Frontal cortex (tissue), 4 donors: Measurements from ENCODE around the gene CLIC1. TPM values are rescaled to one million over a fixed set of nuclear protein-coding genes. Genes with fewer than 3 reads are reported as not detected.
A peak's percentile ranks its signal among the peaks of the same experiment; 100 is the strongest.

Experiments used
- DNase-seq, 2 donors: peaks; one replicate each; pipeline ENCODE4 v3.0.0; 2012; ENCODE audit warnings: low spot score in 2 of 2
- FAIRE-seq: peaks from 2 replicates; lab custom pipeline; 2012; peaks lifted over from hg19 to GRCh38; lab: Jason Lieb, UNC
- total RNA-seq: library from RNA; depleted of rRNA; stranded (reverse); fragments of >200 nt; gene quantifications from one replicate; pipeline ENCODE4 v1.2.3, GENCODE V29; 2014
- donor health status: control.
- donor health status: control.
- donor health status: control.

The CLIC1 gene
- total RNA-seq, 1 donor from 2014 or later = 26.1 TPM

DNA sequence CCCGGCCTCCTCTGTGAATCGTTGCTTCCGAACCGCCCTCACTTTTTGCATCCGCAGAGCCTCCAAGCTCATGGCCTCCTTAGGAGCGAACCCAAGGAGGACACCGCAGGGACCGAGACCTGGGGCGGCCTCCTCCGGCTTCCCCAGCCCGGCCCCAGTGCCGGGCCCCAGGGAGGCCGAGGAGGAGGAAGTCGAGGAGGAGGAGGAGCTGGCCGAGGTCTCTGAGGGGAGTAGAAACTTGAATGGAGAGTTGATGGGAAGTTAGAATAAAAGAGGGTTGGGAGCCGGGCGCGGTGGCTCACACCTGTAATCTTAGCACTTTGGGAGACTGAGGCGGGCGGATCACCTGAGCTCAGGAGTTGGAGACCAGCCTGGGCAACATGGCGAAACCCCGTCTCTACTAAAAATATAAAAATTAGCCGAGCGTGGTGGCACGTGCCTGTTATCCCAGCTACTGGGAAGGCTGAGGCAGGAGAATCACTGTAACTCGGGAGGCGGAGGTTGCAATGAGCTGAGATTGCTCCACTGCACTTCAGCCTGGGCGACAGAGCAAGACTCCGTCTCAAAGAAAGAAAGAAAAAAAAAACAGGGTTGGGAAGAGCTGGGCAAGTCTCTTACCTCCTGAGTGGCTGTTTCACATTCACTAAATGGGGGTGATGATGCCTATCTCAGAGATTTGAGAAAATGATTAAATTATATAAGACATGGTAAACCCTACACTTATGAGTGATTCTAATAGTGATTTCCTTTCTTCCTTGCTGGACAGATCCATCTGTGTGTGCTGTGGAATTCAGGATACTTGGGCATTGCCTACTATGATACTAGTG is 4.3 kb upstream of the CLIC1 start:
- no peak for FAIRE-seq
- no peak for DNase-seq

- DNase-seq = peak; percentile 98 to 99
- FAIRE-seq = no peak
Observed at GRCh38 chr6:31739639-31740396, 3.5 kb upstream of the CLIC1 start, which contains the start of gene MSH5. Gene MSH5, plus strand, starts transcription at chr6:31740005. Its CDS starts 462 bp downstream, at chr6:31740467.

DNA sequence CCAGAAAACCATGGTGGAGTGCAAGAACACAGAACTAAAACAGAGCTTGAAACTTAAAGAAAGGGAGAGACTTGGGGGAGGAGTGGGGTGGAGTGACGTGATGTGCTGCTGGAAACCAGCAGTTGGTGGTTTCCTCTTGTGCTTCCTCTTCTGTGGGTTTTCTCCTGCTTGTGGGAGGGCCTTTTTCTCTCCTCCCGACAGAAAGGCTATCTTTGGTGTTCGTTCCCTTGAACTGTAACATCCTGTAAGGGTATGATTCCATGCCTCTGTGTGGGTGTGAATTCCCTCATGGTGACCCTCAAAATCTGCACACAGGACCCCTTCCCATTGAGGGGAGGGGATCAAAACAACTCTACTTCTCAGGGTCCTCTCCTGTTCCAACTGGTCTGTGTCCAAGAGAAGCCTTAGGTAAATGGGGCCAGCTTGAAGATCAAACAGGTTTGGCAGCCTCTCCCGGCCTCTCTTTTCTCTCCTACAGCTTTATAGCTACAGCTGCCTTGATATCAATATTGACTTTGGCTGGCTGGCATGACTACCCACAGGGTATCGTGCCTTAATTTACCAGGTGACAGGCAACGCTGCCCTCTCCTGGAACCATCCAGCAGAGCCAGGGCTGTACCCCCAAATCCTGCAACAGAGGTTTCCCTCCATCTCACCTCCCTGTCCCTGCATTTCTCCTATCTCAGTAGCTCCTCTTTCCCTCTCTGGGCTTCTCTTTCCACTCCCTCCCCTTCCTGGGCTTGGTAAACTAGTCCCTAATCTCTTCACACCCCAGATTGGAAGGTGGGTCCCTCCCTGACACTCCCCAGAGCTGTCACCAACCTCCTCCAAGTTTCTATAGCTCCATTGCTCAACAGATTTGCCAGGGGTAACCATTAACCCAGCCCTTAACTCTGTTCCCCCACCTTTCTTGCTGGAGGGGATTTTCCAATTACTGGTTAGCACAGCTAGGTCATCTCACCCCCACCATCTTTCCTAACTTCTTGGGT is 2.0 kb upstream of the CLIC1 start:
- FAIRE-seq (no peak), DNase-seq (no peak)

- no peak for FAIRE-seq
- no peak for DNase-seq
Observed at GRCh38 chr6:31737315-31737990, 1.1 kb upstream of the CLIC1 start.

GRCh38 chr6:31736768-31737314 is 511 bp upstream of the CLIC1 start:
- FAIRE-seq (no peak), DNase-seq (no peak)

DNA sequence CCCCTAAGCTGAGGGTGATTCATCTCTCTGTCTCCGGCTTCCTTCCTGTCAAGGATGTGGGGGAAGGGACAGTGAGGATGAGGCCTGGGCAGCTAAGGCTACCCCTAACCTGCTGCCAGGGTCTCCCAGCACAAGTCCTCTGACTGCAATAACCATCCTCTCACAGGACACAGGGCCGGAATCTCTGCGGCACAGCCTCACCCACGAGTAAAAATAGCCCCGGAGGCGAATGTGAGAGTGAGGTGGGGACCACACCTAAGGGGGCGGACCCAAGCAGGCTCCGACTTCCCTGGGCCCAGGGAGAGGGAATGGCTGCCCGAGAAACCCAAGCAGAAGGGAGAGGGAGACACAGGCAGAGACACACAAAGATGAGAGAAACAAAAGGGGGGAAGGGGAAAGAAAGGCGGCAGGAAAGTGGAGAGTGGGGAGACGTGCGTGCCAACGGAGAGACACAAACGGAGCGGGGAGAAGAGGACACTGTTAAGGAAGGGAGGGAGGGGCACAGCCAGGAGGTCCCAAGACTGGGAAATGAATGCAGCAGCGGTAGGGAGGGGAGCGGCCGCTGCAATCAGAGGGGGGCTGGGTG is 1.4 kb downstream of the CLIC1 start:
- no peak for DNase-seq
- no peak for FAIRE-seq

GRCh38 chr6:31734247-31734820 is 2.0 kb downstream of the CLIC1 start:
- no peak for FAIRE-seq
- peak in 1 of 2 donors; percentile 61 for DNase-seq

DNA sequence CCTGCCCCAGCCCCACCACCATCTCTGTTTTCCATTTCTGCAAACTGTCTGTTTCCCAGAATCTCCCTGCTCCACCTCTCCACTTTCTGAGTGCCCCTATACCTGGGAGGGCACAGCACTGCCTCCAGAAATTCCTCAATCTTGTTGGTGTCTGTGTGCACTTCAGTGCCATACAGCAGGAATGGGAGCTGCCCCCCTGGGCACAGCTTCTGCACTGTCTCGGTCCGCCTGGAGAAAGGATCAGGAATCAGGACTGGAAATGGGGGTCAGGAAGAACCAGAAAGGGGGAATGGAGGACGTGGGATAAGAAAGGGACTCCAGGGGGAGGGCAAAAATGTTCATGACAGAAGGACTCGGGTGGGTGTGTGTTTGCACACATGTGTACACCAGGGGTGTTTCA is 2.6 kb downstream of the CLIC1 start:
- no peak for DNase-seq
- FAIRE-seq = no peak

DNA sequence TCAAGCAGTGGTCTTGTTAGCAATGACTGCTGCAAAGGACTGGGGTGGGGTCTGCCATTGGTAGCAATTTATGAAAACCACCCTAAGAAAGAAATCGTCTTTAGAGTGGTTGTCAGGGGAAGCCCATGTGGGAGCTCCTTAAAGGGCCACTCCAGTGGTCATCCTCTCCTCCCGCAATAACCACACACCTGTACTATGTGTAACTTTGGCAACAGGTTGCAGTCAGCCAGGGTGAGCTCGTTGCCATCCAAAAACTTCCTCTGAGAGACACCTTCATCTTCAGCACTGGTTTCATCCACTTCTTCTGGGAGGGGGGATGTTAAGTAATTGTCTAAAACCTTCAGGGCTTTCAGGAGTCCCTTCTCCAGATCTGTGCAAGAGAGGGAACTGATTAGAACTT is 4.3 kb downstream of the CLIC1 start:
- no peak for FAIRE-seq
- DNase-seq = no peak

- no peak for DNase-seq
Observed at GRCh38 chr6:31730631-31731086, 5.7 kb downstream of the CLIC1 start.

DNA sequence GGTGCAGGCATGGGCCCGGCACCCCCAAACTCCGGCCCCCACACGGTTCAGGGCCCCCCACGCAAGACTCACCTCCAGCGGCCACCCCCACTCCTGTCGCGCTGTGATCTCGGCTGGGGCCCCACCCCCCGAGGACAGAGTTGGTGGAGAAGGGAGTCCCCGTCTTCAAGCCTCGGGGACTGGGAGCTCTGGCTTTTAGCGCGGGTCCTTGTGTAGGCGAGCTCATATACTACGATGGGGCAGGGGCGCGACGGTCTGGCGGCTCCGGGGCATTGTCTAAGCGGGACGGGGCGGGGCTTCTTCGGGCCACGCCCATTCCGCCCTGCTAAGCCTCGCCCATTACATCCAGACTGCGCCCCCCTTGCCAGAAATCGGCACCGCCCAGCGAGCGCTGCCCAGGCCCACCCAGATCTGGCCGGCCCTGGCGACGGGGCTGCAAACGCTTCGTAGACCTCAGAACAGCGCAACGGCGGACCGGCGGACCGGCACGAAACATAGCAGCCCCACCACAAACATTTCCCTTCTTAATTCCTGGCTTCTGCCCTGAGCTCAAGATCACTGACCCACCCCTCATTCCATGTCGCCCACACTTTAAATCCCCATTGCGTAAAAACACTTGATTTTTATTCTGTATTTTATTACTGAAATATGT is 6.2 kb downstream of the CLIC1 start:
- DNase-seq (peak; percentile 71 to 87), FAIRE-seq (no peak)

More at GRCh38 chr6:31730631-31731086, 5.7 kb downstream of the CLIC1 start:
- FAIRE-seq = no peak

DNA sequence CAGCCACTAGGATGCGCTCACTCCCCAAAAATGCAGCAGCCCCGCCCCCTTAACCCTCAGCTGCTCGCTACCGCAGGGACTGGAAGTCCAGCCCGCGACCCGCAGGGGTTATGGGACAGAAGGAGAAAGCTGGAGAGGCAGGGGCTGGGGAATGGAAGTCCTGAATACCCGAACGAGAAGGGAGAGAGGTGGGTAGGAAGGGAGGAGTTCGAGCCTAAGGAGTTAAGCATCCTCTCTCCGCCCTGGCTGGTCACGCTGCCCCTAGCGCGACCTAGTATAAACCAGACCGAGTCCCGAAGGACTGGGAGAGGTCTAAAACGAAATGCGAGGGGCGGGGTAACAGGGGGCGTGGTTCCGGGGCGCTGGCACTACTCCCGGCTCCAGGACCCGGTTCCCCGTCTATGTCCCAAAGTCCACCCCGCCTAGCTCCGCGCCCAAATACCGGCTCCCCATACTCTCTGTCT is 6.8 kb downstream of the CLIC1 start:
- FAIRE-seq = no peak

DNA sequence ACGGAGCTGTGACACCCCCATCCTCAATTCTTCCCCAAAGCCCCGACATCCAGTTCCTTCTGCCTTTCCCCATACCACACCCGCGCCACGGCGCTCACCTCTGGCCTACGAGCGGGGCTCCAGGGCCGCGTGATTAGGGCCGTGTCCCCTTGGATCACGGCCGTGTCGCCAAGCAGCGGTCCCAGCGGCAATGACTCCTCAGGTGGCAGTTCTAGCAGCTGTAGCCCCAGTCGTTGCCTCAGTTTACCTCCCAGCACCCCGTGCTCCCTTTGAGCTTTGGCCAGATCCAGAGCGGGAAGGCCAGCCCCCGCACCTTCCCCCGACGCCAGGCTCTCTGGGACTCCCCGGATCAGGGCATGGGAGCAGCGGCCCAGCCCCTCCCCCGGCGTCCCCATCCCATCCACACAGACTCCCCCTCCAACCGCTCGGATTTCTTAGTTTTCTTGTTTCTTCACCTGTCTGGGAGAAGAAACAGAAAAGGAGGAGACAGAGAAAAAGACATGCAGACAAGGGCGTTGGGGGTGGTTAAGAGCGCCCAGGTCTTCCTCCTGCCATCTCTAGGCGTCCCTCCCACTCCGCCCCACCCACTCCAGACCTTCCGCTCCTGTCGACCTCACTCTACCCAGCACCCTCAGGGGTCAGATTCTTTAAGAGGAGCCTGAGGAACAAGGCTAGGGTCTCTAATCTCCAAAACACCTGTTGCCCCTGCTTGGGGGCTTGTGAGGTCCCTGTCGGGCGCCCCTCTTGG is 7.4 kb downstream of the CLIC1 start, which contains the start of gene DDAH2:
DDAH2 (minus strand) TSS at position 533 of the 748 bp plus-strand sequence; CDS start at position 395, 138 bp downstream.
- no peak for DNase-seq
- FAIRE-seq = no peak

More for the DNA sequence above, 6.8 kb downstream of the CLIC1 start:
- DNase-seq = peak; percentile 74 to 86

DNA sequence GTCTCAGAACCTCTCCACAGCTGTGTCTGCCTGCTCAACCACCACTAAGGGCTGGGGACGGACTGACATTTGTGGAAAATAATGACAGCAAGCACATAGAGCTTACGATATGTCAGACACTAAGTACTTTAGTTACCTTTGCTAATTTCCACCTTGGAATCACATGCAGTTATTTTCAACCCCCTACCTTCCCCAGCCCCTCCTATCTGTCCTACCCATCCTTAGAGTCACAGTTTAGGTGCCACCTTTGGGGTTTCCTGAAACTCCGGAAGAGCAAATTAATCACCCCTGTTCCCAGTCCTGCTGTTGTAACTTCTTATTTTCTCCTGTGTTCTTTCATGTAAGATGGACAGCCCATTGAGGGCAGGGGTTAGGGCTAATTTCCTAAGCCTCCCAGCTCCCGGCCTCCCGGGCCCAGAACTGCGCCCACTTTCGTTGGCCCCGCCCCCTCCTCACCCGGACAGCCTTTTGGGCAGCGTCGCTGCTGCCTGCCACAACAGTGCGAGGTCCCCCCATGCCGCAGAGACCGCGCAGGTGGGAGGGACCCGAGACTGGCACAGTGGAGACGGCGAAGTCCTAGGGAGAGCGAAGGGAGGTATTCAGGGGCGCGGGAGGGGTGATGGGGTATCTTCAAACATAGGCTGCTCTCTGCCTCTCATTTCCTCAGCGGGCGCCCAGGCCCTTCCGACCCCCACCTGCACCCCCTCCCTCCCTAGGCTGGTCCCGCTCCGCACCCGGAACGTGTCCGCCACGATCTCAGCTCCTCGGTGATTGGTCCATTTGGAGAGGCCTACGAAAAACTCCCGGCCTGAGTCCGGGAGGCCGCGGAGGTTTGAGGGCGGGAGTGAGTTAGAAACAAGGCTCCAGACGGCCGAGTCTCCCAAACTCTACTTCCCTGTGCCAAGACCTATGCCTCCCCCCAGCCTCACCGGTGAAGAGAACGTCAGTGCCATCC is 8.3 kb downstream of the CLIC1 start:
- DNase-seq (no peak), FAIRE-seq (no peak)

- FAIRE-seq (no peak), DNase-seq (no peak)
Observed at GRCh38 chr6:31727034-31727716, 9.2 kb downstream of the CLIC1 start.
